GM23248 (cell line): Measurements from ENCODE around the gene CABP4.

Experiments used
- EZH2 ChIP-seq: fragments of 200-600 bp; sonication (generic); IDR thresholded peaks from 2 replicates; pipeline ENCODE4 v1.6.1; 2018; ENCODE audit warnings: antibody characterized with exemption, mild to moderate bottlenecking; ENCODE audit not compliant: insufficient read depth, poor library complexity, severe bottlenecking
- EZH2phosphoT487 ChIP-seq: fragments of 200-600 bp; sonication (generic); IDR thresholded peaks from 2 replicates; pipeline ENCODE4 v1.6.1; 2018; ENCODE audit warnings: antibody characterized with exemption, moderate library complexity, mild to moderate bottlenecking, low read depth; ENCODE audit not compliant: insufficient read depth

- TF ChIP-seq EZH2 (no peak), EZH2phosphoT487 (no peak)
Measured at GRCh38 chr11:67419325-67420049, 35.7 kb upstream of the CABP4 start.
